PC-3 (cell line): ENCODE data around the gene ENKD1.

ENCODE experiments used
- EZH2phosphoT487 ChIP-seq: fragments of 300-600 bp; sonication (generic); IDR thresholded peaks from 2 replicates; pipeline ENCODE4 v1.6.1; 2018; ENCODE audit warnings: mild to moderate bottlenecking, antibody characterized with exemption, low read length, borderline replicate concordance
- TF ChIP-seq, protein P1 (sequence below): fragments of 300-600 bp; sonication (generic); conservative IDR thresholded peaks from 2 replicates; pipeline ENCODE4 v1.5.1; 2017; ENCODE audit warnings: antibody characterized with exemption, low read depth, mild to moderate bottlenecking, low read length

GRCh38 chr16:67669499-67670101 is 3.0 kb upstream of the ENKD1 start:
- TF ChIP-seq, protein P1, sequence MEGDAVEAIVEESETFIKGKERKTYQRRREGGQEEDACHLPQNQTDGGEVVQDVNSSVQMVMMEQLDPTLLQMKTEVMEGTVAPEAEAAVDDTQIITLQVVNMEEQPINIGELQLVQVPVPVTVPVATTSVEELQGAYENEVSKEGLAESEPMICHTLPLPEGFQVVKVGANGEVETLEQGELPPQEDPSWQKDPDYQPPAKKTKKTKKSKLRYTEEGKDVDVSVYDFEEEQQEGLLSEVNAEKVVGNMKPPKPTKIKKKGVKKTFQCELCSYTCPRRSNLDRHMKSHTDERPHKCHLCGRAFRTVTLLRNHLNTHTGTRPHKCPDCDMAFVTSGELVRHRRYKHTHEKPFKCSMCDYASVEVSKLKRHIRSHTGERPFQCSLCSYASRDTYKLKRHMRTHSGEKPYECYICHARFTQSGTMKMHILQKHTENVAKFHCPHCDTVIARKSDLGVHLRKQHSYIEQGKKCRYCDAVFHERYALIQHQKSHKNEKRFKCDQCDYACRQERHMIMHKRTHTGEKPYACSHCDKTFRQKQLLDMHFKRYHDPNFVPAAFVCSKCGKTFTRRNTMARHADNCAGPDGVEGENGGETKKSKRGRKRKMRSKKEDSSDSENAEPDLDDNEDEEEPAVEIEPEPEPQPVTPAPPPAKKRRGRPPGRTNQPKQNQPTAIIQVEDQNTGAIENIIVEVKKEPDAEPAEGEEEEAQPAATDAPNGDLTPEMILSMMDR = no peak
- no peak for TF ChIP-seq EZH2phosphoT487
